LoVo (cell line): ENCODE results near the gene LRRN4CL.

Source experiments
- DNase-seq: peaks from one replicate; pipeline ENCODE4 v3.0.0-alpha.2; 2016; ENCODE audit warnings: low spot score

LRRN4CL gene

DNA sequence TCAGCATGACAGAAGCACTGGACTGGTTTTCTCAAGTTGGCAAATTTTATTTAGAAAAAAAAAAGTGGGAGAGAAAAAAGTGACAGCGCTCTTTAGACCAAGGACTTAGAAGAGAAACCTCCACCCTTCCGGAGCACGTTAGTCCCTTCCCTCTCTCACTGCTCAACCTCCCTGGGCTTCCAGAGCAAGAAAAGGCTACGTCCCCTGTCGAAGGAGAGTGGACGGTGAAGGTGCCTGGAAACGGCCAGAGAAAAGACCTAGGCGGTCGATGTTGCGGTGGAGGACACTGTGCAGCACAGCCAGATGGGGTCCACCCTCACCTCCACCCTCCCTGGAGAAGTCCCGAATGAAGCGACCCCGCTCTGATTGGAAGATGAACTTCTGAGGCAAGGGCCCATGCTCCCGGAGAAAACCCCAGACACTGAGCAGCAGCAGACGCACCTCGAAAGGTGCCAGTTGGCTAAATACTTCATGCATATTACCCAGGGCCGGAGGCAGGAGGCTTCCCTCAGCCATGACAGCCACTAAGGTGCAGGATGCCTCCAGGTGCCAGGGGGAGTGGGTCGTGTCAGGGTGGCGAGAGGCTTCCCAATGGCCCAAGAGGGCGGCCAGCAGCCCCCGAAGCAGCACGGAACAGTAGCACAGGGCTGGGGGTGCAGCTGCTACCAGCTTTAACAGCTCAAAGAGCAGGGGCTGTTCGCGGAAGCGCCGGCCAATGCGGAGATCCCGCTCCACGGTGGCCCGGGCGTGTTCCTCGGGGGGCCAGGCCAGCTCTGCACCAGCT lies 42.3 kb downstream of the LRRN4CL start:
- no peak for DNase-seq

DNA sequence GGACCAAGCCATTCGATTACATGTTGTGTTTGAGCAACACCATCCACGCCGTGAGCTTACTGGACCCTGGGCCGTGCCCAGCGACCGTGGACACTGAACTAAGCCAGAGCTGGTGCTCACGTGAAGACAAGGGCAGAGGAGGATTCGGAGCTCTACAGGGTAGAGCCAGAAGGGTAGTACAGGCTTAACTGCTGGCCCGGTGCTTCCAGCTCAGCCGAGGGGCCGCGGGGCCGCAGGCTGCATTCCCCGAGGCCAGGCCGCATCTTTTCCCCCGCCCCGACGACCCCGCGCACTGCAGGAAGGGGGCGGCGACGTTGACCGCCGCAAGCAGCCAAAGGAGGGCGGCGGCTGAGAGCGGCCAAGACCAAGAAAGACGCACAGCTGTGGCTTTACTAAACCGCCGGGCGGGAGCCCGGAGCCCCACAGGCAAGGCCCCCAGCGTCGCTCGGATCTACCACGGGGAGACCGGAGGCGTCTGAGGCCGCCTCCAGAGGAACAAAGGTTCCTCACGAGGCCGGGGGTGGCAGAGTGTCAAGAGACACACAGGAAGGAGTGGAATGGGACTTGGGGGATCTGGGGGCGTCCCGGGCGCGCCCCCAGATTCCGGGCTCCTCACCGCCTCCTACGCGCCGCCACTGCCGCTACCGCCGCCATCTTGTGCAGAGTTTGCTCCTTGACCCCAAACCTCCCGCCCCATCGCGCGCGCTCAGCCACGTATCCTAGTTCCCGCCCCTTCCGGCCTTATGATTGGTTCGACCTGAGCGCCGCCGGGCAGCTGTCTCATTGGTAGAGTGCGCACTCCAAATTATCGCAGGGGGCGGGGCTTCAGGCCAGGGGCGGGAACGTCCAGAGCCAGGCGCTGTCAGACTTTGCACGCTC lies 43.1 kb downstream of the LRRN4CL start, which contains the start of gene GANAB:
Gene GANAB (minus strand): TSS at position 668 of the 879 bp plus-strand sequence. CDS start 14 bp downstream, at position 654.
- DNase-seq: peak; percentile 98

DNA sequence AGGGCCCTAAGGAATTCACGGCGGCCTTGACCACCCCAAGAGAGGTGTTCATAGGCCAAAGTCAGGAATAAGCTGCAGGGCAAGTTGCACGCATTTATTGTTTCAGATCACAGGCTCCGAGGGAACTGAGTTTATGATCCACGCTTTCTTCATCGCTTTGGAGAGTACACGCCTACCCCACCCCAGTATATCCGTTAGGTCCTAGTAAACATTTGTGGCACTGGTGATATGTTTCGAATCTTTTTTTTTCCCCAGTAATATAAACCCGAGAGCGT lies 43.7 kb downstream of the LRRN4CL start:
- DNase-seq: no peak

DNA sequence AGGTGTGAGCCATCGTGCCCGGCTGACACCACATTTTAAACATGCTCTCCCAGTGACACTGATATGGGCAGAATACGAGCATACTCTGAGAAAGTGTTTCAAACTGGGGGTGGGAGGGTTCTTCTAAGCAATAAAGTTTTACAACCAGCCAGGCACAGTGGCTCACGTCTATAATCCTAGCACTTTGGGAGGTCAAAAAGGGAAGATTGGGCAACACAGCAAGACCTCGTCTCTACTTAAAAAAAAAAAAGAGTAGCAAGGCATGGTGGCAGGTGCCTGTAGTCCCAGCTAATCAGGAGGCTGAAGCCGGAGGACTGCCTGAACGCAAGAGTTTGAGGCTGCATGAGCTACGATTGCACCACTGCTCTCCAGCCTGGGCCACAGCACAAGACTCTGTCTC lies 45.1 kb downstream of the LRRN4CL start:
- DNase-seq: no peak
